Naive thymus-derived CD4-positive, alpha-beta T cell (primary cell): ENCODE results near the gene ZP2. TPM values are rescaled to one million over a fixed set of nuclear protein-coding genes. Genes with fewer than 3 reads are reported as not detected.

ENCODE experiments used
- ATAC-seq: fragments of 150-1000 bp; cut with Tn5 transposase; 2 replicates; pipeline ENCODE4 v1.10.0; 2021; ENCODE audit warnings: mild to moderate bottlenecking, moderate library complexity
- CTCF ChIA-PET: fragments of 350-600 bp; sonication (Branson Sonifier 250); formaldehyde crosslinking; loops from one replicate; lab custom pipeline; 2021; ENCODE audit warnings: antibody characterized with exemption; lab: Charles Lee
- POLR2A ChIA-PET: fragments of 350-600 bp; sonication (Branson Sonifier 250); formaldehyde crosslinking; loops from one replicate; lab custom pipeline; 2021; ENCODE audit warnings: antibody characterized with exemption, inconsistent platforms; lab: Charles Lee
- DNase-seq, 9 donors: peaks; one replicate each; pipeline versions ENCODE4 v3.0.0 to v3.0.0-alpha.2; 2020 to 2022; ENCODE audit warnings: mixed read lengths in 1 of 9
- H3K27ac ChIP-seq: one replicate; pipeline ENCODE4 v1.7.0; 2013; ENCODE audit warnings: mild to moderate bottlenecking, low read depth, low read length, moderate library complexity
- H3K27me3 ChIP-seq, 2 donors: one replicate each; pipeline ENCODE4 v1.7.0; 2013; ENCODE audit warnings: low read length in 2 of 2, mild to moderate bottlenecking in 2 of 2, moderate library complexity in 2 of 2; ENCODE audit not compliant: control insufficient read depth in 2 of 2, insufficient read depth in 2 of 2
- H3K36me3 ChIP-seq, 3 experiments: 1 replicate in 2 of 3; 2 replicates in 1 of 3; pipeline ENCODE4 v1.7.0; 2013; ENCODE audit warnings: low read length in 3 of 3, mild to moderate bottlenecking in 3 of 3, moderate library complexity in 1 of 3; ENCODE audit not compliant: insufficient read depth in 3 of 3, control insufficient read depth in 2 of 3
- H3K4me1 ChIP-seq, 2 donors: one replicate each; pipeline ENCODE4 v1.7.0; 2013; ENCODE audit warnings: low read length in 2 of 2, mild to moderate bottlenecking in 2 of 2, moderate library complexity in 1 of 2; ENCODE audit not compliant: control insufficient read depth in 2 of 2, insufficient read depth in 2 of 2
- H3K4me3 ChIP-seq: 2 replicates; pipeline ENCODE4 v1.7.0; 2013; ENCODE audit warnings: mild to moderate bottlenecking, low read length
- H3K9me3 ChIP-seq, 3 experiments: 1 replicate in 2 of 3; 2 replicates in 1 of 3; pipeline ENCODE4 v1.7.0; 2013; ENCODE audit warnings: low read length in 3 of 3; ENCODE audit not compliant: control insufficient read depth in 2 of 3
- H3K27ac Mint-ChIP-seq, 9 donors: one replicate each; pipeline ENCODE4 v1.8.0; 2020 to 2022; ENCODE audit warnings: mixed read lengths in 9 of 9, mild to moderate bottlenecking in 8 of 9, moderate library complexity in 5 of 9, inconsistent platforms in 2 of 9
- H3K27me3 Mint-ChIP-seq, 5 donors: one replicate each; pipeline ENCODE4 v1.8.0; 2021 to 2022; ENCODE audit warnings: mixed read lengths in 5 of 5, mild to moderate bottlenecking in 1 of 5
- H3K36me3 Mint-ChIP-seq, 5 donors: one replicate each; pipeline ENCODE4 v1.8.0; 2020 to 2022; ENCODE audit warnings: mixed read lengths in 5 of 5, mild to moderate bottlenecking in 3 of 5, inconsistent platforms in 1 of 5
- H3K4me1 Mint-ChIP-seq, 7 donors: one replicate each; pipeline ENCODE4 v1.8.0; 2020 to 2022; ENCODE audit warnings: mixed read lengths in 7 of 7, mild to moderate bottlenecking in 3 of 7, inconsistent platforms in 1 of 7
- H3K4me3 Mint-ChIP-seq, 10 donors: one replicate each; pipeline ENCODE4 v1.8.0; 2020 to 2022; ENCODE audit warnings: mild to moderate bottlenecking in 10 of 10, mixed read lengths in 10 of 10, moderate library complexity in 6 of 10, inconsistent platforms in 2 of 10
- H3K9me3 Mint-ChIP-seq, 11 donors: one replicate each; pipeline ENCODE4 v1.8.0; 2020 to 2022; ENCODE audit warnings: mixed read lengths in 11 of 11, mild to moderate bottlenecking in 4 of 11, inconsistent platforms in 1 of 11, moderate library complexity in 1 of 11
- intact Hi-C, 2 donors: fragments of 100-400 bp; cut with micrococcal nuclease; formaldehyde crosslinking; loops; one replicate each; pipeline ENCODE4 v1.15.1; 2023
- polyA plus RNA-seq, 2 donors: library from polyadenylated mRNA; unstranded; fragments of 300-500 nt; fragmentation: Illumina TruSeq; gene quantifications; one replicate each; pipeline ENCODE4 v1.2.3, GENCODE V29; 2021
- total RNA-seq, 6 experiments: library from RNA in 5 of 6; stranded (reverse) in 5 of 6; gene quantifications; 1 replicate in 5 of 6; 2 replicates in 1 of 6; pipeline ENCODE4 v1.2.3 and lab custom pipeline; 2021 to 2026

Gene ZP2
- total and polyA plus RNA-seq, 7 experiments from 2014 or later: not detected

- Mint-ChIP-seq H3K4me3 (no peak overlapping the region), H3K27me3 (peaks cover 0 to 6% (median 0%) of the 10 kb centered on the region in 5 donors), H3K36me3 (peaks cover 5 to 34% (median 16%) of the 10 kb centered on the region in 5 donors), H3K27ac (peak overlapping the region in 1 of 9 donors; percentile 1), H3K4me1 (peaks cover 0 to 5% (median 4%) of the 10 kb centered on the region in 7 donors), H3K9me3 (peaks cover 0 to 8% (median 0%) of the 10 kb centered on the region in 11 donors)
- CTCF ChIA-PET: no interaction called here
- POLR2A ChIA-PET: no interaction called here
- peaks cover 0 to 12% (median 0%) of the 10 kb centered on the region in 3 experiments for H3K36me3 ChIP-seq
- ATAC-seq (no peak), DNase-seq (no peak)
- no peaks in the 10 kb centered on the region for H3K27me3 ChIP-seq
- H3K4me3 ChIP-seq: no peak overlapping the region
- intact Hi-C loops: loop anchor here in 1 of 2 donors (5.0 kb wide), 1 partner anchor 367 kb away; no protein-coding TSS in a partner anchor
- H3K9me3 ChIP-seq: no peaks in the 10 kb centered on the region
- no peaks in the 10 kb centered on the region for H3K4me1 ChIP-seq
- H3K27ac ChIP-seq: no peak overlapping the region
Observed at GRCh38 chr16:21185659-21186325, 25.6 kb downstream of the ZP2 start.

GRCh38 chr16:21184834-21185233, 26.5 kb downstream of the ZP2 start:
- peaks cover 0 to 18% (median 0%) of the 10 kb centered on the region in 3 experiments for H3K36me3 ChIP-seq
- ChIA-PET CTCF (no interaction called here), POLR2A (no interaction called here)
- Mint-ChIP-seq H3K4me3 (no peak overlapping the region), H3K9me3 (peaks cover 0 to 3% (median 0%) of the 10 kb centered on the region in 11 donors), H3K27me3 (peaks cover 0 to 3% (median 0%) of the 10 kb centered on the region in 5 donors), H3K36me3 (peaks cover 5 to 34% (median 20%) of the 10 kb centered on the region in 5 donors), H3K27ac (no peak overlapping the region), H3K4me1 (peaks cover 0 to 5% (median 4%) of the 10 kb centered on the region in 7 donors)
- intact Hi-C loops: loop anchor here in 1 of 2 donors (5.0 kb wide), 1 partner anchor 367 kb away; no protein-coding TSS in a partner anchor
- ATAC-seq (peak; percentile 18), DNase-seq (no peak)
- H3K4me3 ChIP-seq: no peak overlapping the region
- H3K27ac ChIP-seq: no peak overlapping the region
- no peaks in the 10 kb centered on the region for H3K27me3 ChIP-seq
- H3K4me1 ChIP-seq: no peaks in the 10 kb centered on the region
- no peaks in the 10 kb centered on the region for H3K9me3 ChIP-seq

DNA sequence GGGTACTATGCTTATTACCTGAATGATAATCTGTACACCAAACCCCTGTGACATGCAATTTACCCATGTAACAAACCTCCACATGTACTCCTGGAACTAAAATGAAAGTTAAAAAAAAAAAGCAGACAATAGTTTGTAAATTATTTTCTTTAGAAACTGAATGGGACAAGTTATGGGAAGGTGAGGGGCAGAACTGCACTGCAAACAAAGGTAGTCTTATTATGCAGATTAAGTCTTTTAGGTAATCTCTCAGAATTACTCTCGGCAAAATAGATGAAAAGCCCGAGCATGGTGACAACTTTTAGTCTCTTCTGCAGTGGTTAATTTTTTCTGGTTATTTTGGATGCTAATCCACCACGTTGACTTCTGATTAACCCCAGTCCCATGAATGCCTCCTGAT, 27.4 kb downstream of the ZP2 start:
- H3K36me3 ChIP-seq: peaks cover 0 to 26% (median 0%) of the 10 kb centered on the region in 3 experiments
- Mint-ChIP-seq H3K27ac (no peak overlapping the region), H3K36me3 (peaks cover 10 to 42% (median 28%) of the 10 kb centered on the region in 5 donors), H3K4me3 (no peak overlapping the region), H3K9me3 (peaks cover 0 to 3% (median 0%) of the 10 kb centered on the region in 11 donors), H3K4me1 (peaks cover 0 to 5% (median 4%) of the 10 kb centered on the region in 7 donors), H3K27me3 (no peaks in the 10 kb centered on the region)
- no peak overlapping the region for H3K27ac ChIP-seq
- H3K9me3 ChIP-seq: no peaks in the 10 kb centered on the region
- DNase-seq (no peak), ATAC-seq (no peak)
- CTCF ChIA-PET: no interaction called here
- no peaks in the 10 kb centered on the region for H3K4me1 ChIP-seq
- intact Hi-C loops: no loop called here
- H3K27me3 ChIP-seq: no peaks in the 10 kb centered on the region
- POLR2A ChIA-PET: no interaction called here
- H3K4me3 ChIP-seq: no peak overlapping the region

- H3K27me3 ChIP-seq: no peaks in the 10 kb centered on the region
- ChIA-PET CTCF (interaction anchor here (0.8 kb wide), 1 partner anchor 11 kb away, joined by 3 read pairs; no protein-coding TSS in a partner anchor), POLR2A (no interaction called here)
- Mint-ChIP-seq H3K27ac (no peak overlapping the region), H3K9me3 (peaks cover 0 to 6% (median 3%) of the 10 kb centered on the region in 11 donors), H3K4me1 (no peaks in the 10 kb centered on the region), H3K4me3 (no peak overlapping the region), H3K27me3 (no peaks in the 10 kb centered on the region), H3K36me3 (peaks cover 18 to 72% (median 55%) of the 10 kb centered on the region in 5 donors)
- H3K36me3 ChIP-seq: peaks cover 0 to 49% (median 0%) of the 10 kb centered on the region in 3 experiments
- intact Hi-C loops: loop anchor here in 1 of 2 donors (10.0 kb wide), 1 partner anchor 325 kb away; no protein-coding TSS in a partner anchor
- DNase-seq (no peak), ATAC-seq (no peak)
- H3K27ac ChIP-seq: no peak overlapping the region
- no peaks in the 10 kb centered on the region for H3K4me1 ChIP-seq
- no peaks in the 10 kb centered on the region for H3K9me3 ChIP-seq
- no peak overlapping the region for H3K4me3 ChIP-seq
Observed at GRCh38 chr16:21179983-21180365, 31.4 kb downstream of the ZP2 start.

GRCh38 chr16:21179126-21179982, 32.0 kb downstream of the ZP2 start:
- Histone ChIP-seq H3K9me3 (no peaks in the 10 kb centered on the region), H3K27ac (no peak overlapping the region), H3K4me3 (no peak overlapping the region), H3K4me1 (no peaks in the 10 kb centered on the region), H3K36me3 (peaks cover 0 to 56% (median 0%) of the 10 kb centered on the region in 3 experiments), H3K27me3 (no peaks in the 10 kb centered on the region)
- DNase-seq (no peak), ATAC-seq (no peak)
- no peaks in the 10 kb centered on the region for H3K4me1 Mint-ChIP-seq
- peaks cover 18 to 76% (median 61%) of the 10 kb centered on the region in 5 donors for H3K36me3 Mint-ChIP-seq
- intact Hi-C loops: loop anchor here in 1 of 2 donors (10.0 kb wide), 1 partner anchor 325 kb away; no protein-coding TSS in a partner anchor
- POLR2A ChIA-PET: no interaction called here
- CTCF ChIA-PET: interaction anchor here (0.8 to 1.3 kb wide), 2 partner anchors 9 to 10 kb away, joined by 3 to 4 read pairs; no protein-coding TSS in a partner anchor
- H3K27ac Mint-ChIP-seq: no peak overlapping the region
- peaks cover 0 to 6% (median 3%) of the 10 kb centered on the region in 11 donors for H3K9me3 Mint-ChIP-seq
- H3K27me3 Mint-ChIP-seq: no peaks in the 10 kb centered on the region
- no peak overlapping the region for H3K4me3 Mint-ChIP-seq

GRCh38 chr16:21175397-21175796, 36.0 kb downstream of the ZP2 start:
- H3K27ac ChIP-seq: no peak overlapping the region
- no peaks in the 10 kb centered on the region for H3K27me3 Mint-ChIP-seq
- peaks cover 0 to 3% (median 0%) of the 10 kb centered on the region in 7 donors for H3K4me1 Mint-ChIP-seq
- no peaks in the 10 kb centered on the region for H3K4me1 ChIP-seq
- H3K9me3 ChIP-seq: no peaks in the 10 kb centered on the region
- no peak overlapping the region for H3K4me3 ChIP-seq
- CTCF ChIA-PET: no interaction called here
- peaks cover 0 to 7% (median 0%) of the 10 kb centered on the region in 11 donors for H3K9me3 Mint-ChIP-seq
- H3K36me3 Mint-ChIP-seq: peaks cover 20 to 71% (median 56%) of the 10 kb centered on the region in 5 donors
- H3K27me3 ChIP-seq: no peaks in the 10 kb centered on the region
- POLR2A ChIA-PET: interaction anchor here (0.7 kb wide), 1 partner anchor 20 kb away, joined by 3 read pairs; no protein-coding TSS in a partner anchor
- H3K4me3 Mint-ChIP-seq: no peak overlapping the region
- no peak for ATAC-seq
- H3K36me3 ChIP-seq: peaks cover 0 to 74% (median 6%) of the 10 kb centered on the region in 3 experiments
- no peak for DNase-seq
- intact Hi-C loops: loop anchor here in 1 of 2 donors (10.0 kb wide), 1 partner anchor 321 kb away; no protein-coding TSS in a partner anchor
- H3K27ac Mint-ChIP-seq: no peak overlapping the region
